HepG2 (cell line): ENCODE results near the gene CPLANE1. TPM values are rescaled to one million over a fixed set of nuclear protein-coding genes. Genes with fewer than 3 reads are reported as not detected.

Experiments
- CHD2 ChIP-seq: IDR thresholded peaks from 2 replicates; pipeline ENCODE4 v1.6.1; 2011; ENCODE audit warnings: low read depth, low read length, improper control_type of control experiment
- DMAP1 ChIP-seq: IDR thresholded peaks from 2 replicates; pipeline ENCODE4 v1.6.1; 2016
- HOXA3 ChIP-seq: sonication (generic); formaldehyde crosslinking; IDR thresholded peaks from 2 replicates; pipeline ENCODE4 v1.5.0; 2020; ENCODE audit warnings: missing genetic modification reagents
- MEF2D ChIP-seq: sonication (generic); formaldehyde crosslinking; IDR thresholded peaks from 2 replicates; pipeline ENCODE4 v1.5.1; 2020; ENCODE audit warnings: mild to moderate bottlenecking, missing genetic modification reagents
- MEIS1 ChIP-seq: sonication (generic); formaldehyde crosslinking; IDR thresholded peaks from 2 replicates; pipeline ENCODE4 v1.9.0; 2021; ENCODE audit warnings: mild to moderate bottlenecking, missing genetic modification reagents, moderate library complexity, borderline replicate concordance
- MTF2 ChIP-seq: sonication (generic); formaldehyde crosslinking; IDR thresholded peaks from 2 replicates; pipeline ENCODE4 v1.5.0; 2020; ENCODE audit warnings: missing genetic modification reagents, borderline replicate concordance
- NFKBIZ ChIP-seq: IDR thresholded peaks from 2 replicates; pipeline ENCODE4 v1.6.1; 2018; ENCODE audit warnings: missing genetic modification reagents, missing compliant biosample characterization
- ZNF225 ChIP-seq: sonication (generic); formaldehyde crosslinking; IDR thresholded peaks from 2 replicates; pipeline ENCODE4 v1.4.0; 2020; ENCODE audit warnings: mild to moderate bottlenecking, missing genetic modification reagents
- polyA plus RNA-seq, 8 experiments: library from polyadenylated mRNA; depleted of rRNA in 3 of 8; stranded (reverse) in 7 of 8; unstranded in 1 of 8; fragments of >200 nt; fragmentation: Illumina TruSeq in 4 of 8; extraction: Trizol in 4 of 8; gene quantifications; 2 replicates each; pipeline versions ENCODE4 v1.2.1 to v1.2.3, GENCODE V29; 2011 to 2016; ENCODE audit warnings: low read depth in 4 of 8, missing spikeins in 1 of 8, mixed read lengths in 1 of 8; ENCODE audit not compliant: insufficient read depth in 1 of 8
- total RNA-seq, 5 experiments: library from RNA; depleted of rRNA; stranded (reverse); fragments of >200 nt; fragmentation: Illumina TruSeq; extraction: Trizol; gene quantifications; 2 replicates each; pipeline ENCODE4 v1.2.3, GENCODE V29; 2016; ENCODE audit warnings: low read depth in 1 of 5
- TF ChIP-seq, protein P1 (sequence below): sonication (generic); formaldehyde crosslinking; IDR thresholded peaks from 2 replicates; pipeline ENCODE4 v1.5.0; 2020; ENCODE audit warnings: mild to moderate bottlenecking, missing genetic modification reagents
- TF ChIP-seq, protein P2 (sequence below): sonication (generic); formaldehyde crosslinking; IDR thresholded peaks from 2 replicates; pipeline ENCODE4 v1.8.0; 2022; ENCODE audit warnings: mild to moderate bottlenecking, missing genetic modification reagents, borderline replicate concordance
- TF ChIP-seq, protein P3 (sequence below): sonication (generic); formaldehyde crosslinking; IDR thresholded peaks from 2 replicates; pipeline ENCODE4 v1.4.0; 2020; ENCODE audit warnings: missing genetic modification reagents
- TF ChIP-seq, protein P4 (sequence below): sonication (generic); formaldehyde crosslinking; IDR thresholded peaks from 2 replicates; pipeline ENCODE4 v1.5.0; 2020; ENCODE audit warnings: missing genetic modification reagents
- TF ChIP-seq, protein P5 (sequence below): sonication (generic); formaldehyde crosslinking; IDR thresholded peaks from 2 replicates; pipeline ENCODE4 v1.5.0; 2020; ENCODE audit warnings: mild to moderate bottlenecking, missing genetic modification reagents
- TF ChIP-seq, protein P6 (sequence below): sonication (generic); formaldehyde crosslinking; IDR thresholded peaks from 2 replicates; pipeline ENCODE4 v1.4.0; 2020; ENCODE audit warnings: missing genetic modification reagents

CPLANE1 gene
- total and polyA plus RNA-seq, 2 of the 13 experiments (the other 11 are each of a cell fraction or from before 2014, with no cell fraction given): 6.3 to 9.9 TPM

DNA sequence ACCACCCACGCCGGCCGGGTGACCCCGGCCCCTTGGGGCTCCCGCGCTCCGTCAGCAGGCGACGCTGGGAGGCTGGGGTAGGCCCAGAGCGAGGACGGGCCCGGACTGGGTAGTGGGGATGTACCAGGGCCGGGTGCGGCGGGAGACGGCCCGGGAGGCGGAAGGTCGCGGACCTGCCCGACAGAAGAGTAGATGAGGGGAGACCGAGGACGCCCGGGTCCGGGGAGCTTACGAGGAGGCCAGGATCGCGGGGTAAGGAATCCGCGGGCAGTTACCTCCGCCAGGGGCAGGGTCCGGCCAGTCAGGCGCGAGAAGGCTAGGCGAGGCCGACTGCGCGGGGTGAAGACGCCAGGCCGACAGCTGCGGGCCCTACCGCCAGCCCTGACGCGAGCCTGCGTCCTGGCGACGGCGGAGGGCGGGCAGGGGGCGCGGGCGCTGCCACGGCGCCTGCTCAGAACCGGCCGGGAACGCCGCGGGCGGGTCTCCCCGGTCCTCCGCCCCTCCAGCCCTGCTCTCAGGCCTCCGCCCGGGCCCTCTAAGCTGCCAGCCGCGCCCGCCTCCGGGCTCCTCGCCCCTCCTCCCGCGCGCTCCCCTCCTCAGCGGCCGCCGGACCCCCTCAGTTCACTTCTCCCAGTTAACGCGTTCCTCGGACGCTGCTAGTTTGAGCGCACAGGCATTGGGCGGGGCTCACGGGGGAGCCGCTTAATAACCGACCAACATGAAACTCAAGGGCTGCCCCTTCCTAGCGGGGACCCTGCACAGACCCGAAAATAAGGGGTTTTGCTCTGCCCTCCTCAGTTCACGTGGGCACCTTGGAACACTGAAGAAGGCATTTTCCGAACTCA is at the start of gene CPLANE1 (continued):
- TF ChIP-seq, protein P1, sequence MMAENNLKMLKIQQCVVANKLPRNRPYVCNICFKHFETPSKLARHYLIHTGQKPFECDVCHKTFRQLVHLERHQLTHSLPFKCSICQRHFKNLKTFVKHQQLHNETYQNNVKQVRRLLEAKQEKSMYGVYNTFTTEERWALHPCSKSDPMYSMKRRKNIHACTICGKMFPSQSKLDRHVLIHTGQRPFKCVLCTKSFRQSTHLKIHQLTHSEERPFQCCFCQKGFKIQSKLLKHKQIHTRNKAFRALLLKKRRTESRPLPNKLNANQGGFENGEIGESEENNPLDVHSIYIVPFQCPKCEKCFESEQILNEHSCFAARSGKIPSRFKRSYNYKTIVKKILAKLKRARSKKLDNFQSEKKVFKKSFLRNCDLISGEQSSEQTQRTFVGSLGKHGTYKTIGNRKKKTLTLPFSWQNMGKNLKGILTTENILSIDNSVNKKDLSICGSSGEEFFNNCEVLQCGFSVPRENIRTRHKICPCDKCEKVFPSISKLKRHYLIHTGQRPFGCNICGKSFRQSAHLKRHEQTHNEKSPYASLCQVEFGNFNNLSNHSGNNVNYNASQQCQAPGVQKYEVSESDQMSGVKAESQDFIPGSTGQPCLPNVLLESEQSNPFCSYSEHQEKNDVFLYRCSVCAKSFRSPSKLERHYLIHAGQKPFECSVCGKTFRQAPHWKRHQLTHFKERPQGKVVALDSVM (CRISPR knock-in tag): peak; percentile 82
- TF ChIP-seq, protein P2, sequence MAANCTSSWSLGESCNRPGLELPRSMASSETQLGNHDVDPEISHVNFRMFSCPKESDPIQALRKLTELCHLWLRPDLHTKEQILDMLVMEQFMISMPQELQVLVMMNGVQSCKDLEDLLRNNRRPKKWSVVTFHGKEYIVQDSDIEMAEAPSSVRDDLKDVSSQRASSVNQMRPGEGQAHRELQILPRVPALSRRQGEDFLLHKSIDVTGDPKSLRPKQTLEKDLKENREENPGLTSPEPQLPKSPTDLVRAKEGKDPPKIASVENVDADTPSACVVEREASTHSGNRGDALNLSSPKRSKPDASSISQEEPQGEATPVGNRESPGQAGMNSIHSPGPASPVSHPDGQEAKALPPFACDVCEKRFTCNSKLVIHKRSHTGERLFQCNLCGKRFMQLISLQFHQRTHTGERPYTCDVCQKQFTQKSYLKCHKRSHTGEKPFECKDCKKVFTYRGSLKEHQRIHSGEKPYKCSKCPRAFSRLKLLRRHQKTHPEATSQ (CRISPR knock-in tag): 0 out of 2 replicates have a peak, but pooled peaks have one; percentile 26
- TF ChIP-seq HOXA3 (CRISPR knock-in tag) (peak; percentile 55; the same call in 1 of the 2 replicates), MEF2D (CRISPR knock-in tag) (no peak), MEIS1 (CRISPR knock-in tag) (peak; percentile 22; the same call in 1 of the 2 replicates), DMAP1 (CRISPR knock-in tag) (peak; percentile 14; the same call in 1 of the 2 replicates), NFKBIZ (CRISPR knock-in tag) (no peak), ZNF225 (CRISPR knock-in tag) (no peak), CHD2 (0 out of 2 replicates have a peak, but pooled peaks have one; percentile 9), MTF2 (CRISPR knock-in tag) (peak; percentile 61)
- TF ChIP-seq, protein P3, sequence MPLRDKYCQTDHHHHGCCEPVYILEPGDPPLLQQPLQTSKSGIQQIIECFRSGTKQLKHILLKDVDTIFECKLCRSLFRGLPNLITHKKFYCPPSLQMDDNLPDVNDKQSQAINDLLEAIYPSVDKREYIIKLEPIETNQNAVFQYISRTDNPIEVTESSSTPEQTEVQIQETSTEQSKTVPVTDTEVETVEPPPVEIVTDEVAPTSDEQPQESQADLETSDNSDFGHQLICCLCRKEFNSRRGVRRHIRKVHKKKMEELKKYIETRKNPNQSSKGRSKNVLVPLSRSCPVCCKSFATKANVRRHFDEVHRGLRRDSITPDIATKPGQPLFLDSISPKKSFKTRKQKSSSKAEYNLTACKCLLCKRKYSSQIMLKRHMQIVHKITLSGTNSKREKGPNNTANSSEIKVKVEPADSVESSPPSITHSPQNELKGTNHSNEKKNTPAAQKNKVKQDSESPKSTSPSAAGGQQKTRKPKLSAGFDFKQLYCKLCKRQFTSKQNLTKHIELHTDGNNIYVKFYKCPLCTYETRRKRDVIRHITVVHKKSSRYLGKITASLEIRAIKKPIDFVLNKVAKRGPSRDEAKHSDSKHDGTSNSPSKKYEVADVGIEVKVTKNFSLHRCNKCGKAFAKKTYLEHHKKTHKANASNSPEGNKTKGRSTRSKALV: 0 out of 2 replicates have a peak, but pooled peaks have one; percentile 31
- TF ChIP-seq, protein P4, sequence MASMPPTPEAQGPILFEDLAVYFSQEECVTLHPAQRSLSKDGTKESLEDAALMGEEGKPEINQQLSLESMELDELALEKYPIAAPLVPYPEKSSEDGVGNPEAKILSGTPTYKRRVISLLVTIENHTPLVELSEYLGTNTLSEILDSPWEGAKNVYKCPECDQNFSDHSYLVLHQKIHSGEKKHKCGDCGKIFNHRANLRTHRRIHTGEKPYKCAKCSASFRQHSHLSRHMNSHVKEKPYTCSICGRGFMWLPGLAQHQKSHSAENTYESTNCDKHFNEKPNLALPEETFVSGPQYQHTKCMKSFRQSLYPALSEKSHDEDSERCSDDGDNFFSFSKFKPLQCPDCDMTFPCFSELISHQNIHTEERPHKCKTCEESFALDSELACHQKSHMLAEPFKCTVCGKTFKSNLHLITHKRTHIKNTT (CRISPR knock-in tag): no peak
- TF ChIP-seq, protein P5, sequence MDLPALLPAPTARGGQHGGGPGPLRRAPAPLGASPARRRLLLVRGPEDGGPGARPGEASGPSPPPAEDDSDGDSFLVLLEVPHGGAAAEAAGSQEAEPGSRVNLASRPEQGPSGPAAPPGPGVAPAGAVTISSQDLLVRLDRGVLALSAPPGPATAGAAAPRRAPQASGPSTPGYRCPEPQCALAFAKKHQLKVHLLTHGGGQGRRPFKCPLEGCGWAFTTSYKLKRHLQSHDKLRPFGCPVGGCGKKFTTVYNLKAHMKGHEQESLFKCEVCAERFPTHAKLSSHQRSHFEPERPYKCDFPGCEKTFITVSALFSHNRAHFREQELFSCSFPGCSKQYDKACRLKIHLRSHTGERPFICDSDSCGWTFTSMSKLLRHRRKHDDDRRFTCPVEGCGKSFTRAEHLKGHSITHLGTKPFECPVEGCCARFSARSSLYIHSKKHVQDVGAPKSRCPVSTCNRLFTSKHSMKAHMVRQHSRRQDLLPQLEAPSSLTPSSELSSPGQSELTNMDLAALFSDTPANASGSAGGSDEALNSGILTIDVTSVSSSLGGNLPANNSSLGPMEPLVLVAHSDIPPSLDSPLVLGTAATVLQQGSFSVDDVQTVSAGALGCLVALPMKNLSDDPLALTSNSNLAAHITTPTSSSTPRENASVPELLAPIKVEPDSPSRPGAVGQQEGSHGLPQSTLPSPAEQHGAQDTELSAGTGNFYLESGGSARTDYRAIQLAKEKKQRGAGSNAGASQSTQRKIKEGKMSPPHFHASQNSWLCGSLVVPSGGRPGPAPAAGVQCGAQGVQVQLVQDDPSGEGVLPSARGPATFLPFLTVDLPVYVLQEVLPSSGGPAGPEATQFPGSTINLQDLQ (CRISPR knock-in tag): 0 out of 2 replicates have a peak, but pooled peaks have one; percentile 55
- TF ChIP-seq, protein P6, sequence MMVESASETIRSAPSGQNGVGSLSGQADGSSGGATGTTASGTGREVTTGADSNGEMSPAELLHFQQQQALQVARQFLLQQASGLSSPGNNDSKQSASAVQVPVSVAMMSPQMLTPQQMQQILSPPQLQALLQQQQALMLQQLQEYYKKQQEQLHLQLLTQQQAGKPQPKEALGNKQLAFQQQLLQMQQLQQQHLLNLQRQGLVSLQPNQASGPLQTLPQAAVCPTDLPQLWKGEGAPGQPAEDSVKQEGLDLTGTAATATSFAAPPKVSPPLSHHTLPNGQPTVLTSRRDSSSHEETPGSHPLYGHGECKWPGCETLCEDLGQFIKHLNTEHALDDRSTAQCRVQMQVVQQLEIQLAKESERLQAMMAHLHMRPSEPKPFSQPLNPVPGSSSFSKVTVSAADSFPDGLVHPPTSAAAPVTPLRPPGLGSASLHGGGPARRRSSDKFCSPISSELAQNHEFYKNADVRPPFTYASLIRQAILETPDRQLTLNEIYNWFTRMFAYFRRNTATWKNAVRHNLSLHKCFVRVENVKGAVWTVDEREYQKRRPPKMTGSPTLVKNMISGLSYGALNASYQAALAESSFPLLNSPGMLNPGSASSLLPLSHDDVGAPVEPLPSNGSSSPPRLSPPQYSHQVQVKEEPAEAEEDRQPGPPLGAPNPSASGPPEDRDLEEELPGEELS (CRISPR knock-in tag): no peak
